GM23338 (cell line): ENCODE results near the gene MIER3.

Source experiments
- CREB1 ChIP-seq: fragments of 250-450 bp; sonication (Bioruptor Pico); IDR thresholded peaks from 2 replicates; pipeline ENCODE4 v1.5.0; 2020; ENCODE audit warnings: low read depth, mild to moderate bottlenecking, moderate library complexity
- CTCF ChIP-seq, 2 experiments: fragments of 200-600 bp in 1 of 2; sonication (generic) in 1 of 2; conservative IDR thresholded peaks; 2 replicates each; pipeline versions ENCODE4 v1.5.1 to v1.6.1; 2016 to 2017; ENCODE audit warnings: antibody characterized with exemption in 2 of 2, low read depth in 2 of 2, mild to moderate bottlenecking in 2 of 2, moderate library complexity in 1 of 2
- EZH2 ChIP-seq: fragments of 200-600 bp; sonication (generic); IDR thresholded peaks from one replicate; pipeline ENCODE4 v1.8.0; 2017; ENCODE audit warnings: antibody characterized with exemption, mild to moderate bottlenecking, low read depth; ENCODE audit not compliant: unreplicated experiment
- EZH2phosphoT487 ChIP-seq: fragments of 200-600 bp; sonication (generic); IDR thresholded peaks from one replicate; pipeline ENCODE4 v1.8.1; 2018; ENCODE audit warnings: antibody characterized with exemption; ENCODE audit not compliant: unreplicated experiment
- JUNB ChIP-seq: IDR thresholded peaks from one replicate; pipeline ENCODE4 v1.6.1; 2016; ENCODE audit warnings: antibody characterized with exemption; ENCODE audit not compliant: unreplicated experiment
- NANOG ChIP-seq: IDR thresholded peaks from 2 replicates; pipeline ENCODE4 v1.6.1; 2016; ENCODE audit warnings: antibody characterized with exemption, borderline replicate concordance
- POLR2AphosphoS5 ChIP-seq: IDR thresholded peaks from 2 replicates; pipeline ENCODE4 v1.6.1; 2016; ENCODE audit warnings: antibody characterized with exemption, low read depth
- ZNF114 ChIP-seq: fragments of 250-450 bp; sonication (Bioruptor Pico); IDR thresholded peaks from 2 replicates; pipeline ENCODE4 v1.5.0; 2020; ENCODE audit warnings: mild to moderate bottlenecking, moderate library complexity
- ZNF331 ChIP-seq: fragments of 250-450 bp; sonication (Bioruptor Pico); IDR thresholded peaks from 2 replicates; pipeline ENCODE4 v1.5.0; 2020; ENCODE audit warnings: low read depth, mild to moderate bottlenecking, moderate library complexity
- ZNF462 ChIP-seq: fragments of 250-450 bp; sonication (Bioruptor Pico); IDR thresholded peaks from 2 replicates; pipeline ENCODE4 v1.5.0; 2020; ENCODE audit warnings: mild to moderate bottlenecking, moderate library complexity
- TF ChIP-seq, protein P1 (sequence below): IDR thresholded peaks from one replicate; pipeline ENCODE4 v1.6.1; 2018; ENCODE audit warnings: antibody characterized with exemption; ENCODE audit not compliant: unreplicated experiment
- TF ChIP-seq, protein P2 (sequence below): IDR thresholded peaks from 2 replicates; pipeline ENCODE4 v1.6.1; 2016; ENCODE audit warnings: antibody characterized with exemption

- TF ChIP-seq CTCF (conservative IDR thresholded peaks at IDR 0.05; ENCODE audit: low read depth in 2 of 2) (no peak), NANOG (no peak), EZH2phosphoT487 (no peak), POLR2AphosphoS5 (no peak), ZNF114 (CRISPR knock-in tag) (no peak), EZH2 (no peak), CREB1 (no peak), JUNB (no peak), ZNF331 (CRISPR knock-in tag) (no peak), ZNF462 (CRISPR knock-in tag) (no peak)
- TF ChIP-seq, protein P1, sequence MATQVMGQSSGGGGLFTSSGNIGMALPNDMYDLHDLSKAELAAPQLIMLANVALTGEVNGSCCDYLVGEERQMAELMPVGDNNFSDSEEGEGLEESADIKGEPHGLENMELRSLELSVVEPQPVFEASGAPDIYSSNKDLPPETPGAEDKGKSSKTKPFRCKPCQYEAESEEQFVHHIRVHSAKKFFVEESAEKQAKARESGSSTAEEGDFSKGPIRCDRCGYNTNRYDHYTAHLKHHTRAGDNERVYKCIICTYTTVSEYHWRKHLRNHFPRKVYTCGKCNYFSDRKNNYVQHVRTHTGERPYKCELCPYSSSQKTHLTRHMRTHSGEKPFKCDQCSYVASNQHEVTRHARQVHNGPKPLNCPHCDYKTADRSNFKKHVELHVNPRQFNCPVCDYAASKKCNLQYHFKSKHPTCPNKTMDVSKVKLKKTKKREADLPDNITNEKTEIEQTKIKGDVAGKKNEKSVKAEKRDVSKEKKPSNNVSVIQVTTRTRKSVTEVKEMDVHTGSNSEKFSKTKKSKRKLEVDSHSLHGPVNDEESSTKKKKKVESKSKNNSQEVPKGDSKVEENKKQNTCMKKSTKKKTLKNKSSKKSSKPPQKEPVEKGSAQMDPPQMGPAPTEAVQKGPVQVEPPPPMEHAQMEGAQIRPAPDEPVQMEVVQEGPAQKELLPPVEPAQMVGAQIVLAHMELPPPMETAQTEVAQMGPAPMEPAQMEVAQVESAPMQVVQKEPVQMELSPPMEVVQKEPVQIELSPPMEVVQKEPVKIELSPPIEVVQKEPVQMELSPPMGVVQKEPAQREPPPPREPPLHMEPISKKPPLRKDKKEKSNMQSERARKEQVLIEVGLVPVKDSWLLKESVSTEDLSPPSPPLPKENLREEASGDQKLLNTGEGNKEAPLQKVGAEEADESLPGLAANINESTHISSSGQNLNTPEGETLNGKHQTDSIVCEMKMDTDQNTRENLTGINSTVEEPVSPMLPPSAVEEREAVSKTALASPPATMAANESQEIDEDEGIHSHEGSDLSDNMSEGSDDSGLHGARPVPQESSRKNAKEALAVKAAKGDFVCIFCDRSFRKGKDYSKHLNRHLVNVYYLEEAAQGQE = no peak
- TF ChIP-seq, protein P2, sequence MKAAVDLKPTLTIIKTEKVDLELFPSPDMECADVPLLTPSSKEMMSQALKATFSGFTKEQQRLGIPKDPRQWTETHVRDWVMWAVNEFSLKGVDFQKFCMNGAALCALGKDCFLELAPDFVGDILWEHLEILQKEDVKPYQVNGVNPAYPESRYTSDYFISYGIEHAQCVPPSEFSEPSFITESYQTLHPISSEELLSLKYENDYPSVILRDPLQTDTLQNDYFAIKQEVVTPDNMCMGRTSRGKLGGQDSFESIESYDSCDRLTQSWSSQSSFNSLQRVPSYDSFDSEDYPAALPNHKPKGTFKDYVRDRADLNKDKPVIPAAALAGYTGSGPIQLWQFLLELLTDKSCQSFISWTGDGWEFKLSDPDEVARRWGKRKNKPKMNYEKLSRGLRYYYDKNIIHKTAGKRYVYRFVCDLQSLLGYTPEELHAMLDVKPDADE = no peak
Measured at GRCh38 chr5:56974241-56974640, 22.3 kb upstream of the MIER3 start.
